ENCODE measurements around the gene RNU6-8.

RNU6-8 gene

DNA sequence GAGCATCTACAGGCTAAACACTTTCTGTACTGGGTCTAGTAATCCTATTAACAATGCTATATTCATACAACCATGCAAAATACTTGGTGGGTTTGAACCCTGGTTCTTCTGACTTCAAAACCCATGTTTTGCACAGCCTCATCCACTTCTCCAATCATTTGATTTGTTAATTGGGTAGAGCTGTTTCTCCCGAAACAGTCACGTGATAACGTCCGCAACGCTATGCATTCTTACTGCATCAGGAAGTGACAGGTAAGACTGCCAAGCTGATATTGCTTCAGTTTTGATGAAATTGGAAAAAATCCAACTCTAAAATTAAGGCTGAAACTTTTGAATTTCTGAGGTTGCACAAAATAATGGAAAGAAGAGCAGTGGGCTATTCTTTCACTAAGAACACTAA is 31.6 kb downstream of the RNU6-8 start:
- no peak overlapping the region for H3K4me3 ChIP-seq (ENCODE audit: control insufficient read depth, low read depth, low read length)
- TF ChIP-seq, protein P1, sequence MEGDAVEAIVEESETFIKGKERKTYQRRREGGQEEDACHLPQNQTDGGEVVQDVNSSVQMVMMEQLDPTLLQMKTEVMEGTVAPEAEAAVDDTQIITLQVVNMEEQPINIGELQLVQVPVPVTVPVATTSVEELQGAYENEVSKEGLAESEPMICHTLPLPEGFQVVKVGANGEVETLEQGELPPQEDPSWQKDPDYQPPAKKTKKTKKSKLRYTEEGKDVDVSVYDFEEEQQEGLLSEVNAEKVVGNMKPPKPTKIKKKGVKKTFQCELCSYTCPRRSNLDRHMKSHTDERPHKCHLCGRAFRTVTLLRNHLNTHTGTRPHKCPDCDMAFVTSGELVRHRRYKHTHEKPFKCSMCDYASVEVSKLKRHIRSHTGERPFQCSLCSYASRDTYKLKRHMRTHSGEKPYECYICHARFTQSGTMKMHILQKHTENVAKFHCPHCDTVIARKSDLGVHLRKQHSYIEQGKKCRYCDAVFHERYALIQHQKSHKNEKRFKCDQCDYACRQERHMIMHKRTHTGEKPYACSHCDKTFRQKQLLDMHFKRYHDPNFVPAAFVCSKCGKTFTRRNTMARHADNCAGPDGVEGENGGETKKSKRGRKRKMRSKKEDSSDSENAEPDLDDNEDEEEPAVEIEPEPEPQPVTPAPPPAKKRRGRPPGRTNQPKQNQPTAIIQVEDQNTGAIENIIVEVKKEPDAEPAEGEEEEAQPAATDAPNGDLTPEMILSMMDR (IDR thresholded peaks at IDR 0.05; ENCODE audit: control insufficient read depth, insufficient read depth, low read depth, low read length, missing control alignments), result no peak
- DNase-seq (ENCODE audit: low read depth), result no peak

DNA sequence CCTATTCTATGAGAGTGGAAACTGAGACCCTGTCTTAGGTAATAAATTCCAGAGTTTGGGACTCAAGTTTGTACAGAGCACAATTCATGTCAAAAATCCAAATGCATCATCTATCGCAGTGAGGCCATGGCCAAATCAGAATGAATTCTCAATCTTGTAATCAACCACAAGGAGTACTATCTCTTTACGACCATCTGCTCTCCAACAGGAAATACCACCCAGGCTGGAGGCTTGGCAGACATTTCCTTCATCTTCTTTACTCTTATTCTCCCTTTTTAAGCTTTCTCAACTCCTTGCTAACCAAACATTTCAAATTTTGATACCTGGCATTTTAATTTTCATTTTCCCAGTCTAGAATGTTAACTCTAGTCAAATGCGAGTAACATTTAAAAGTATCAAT is 33.9 kb downstream of the RNU6-8 start:
- TF ChIP-seq, protein P1 (IDR thresholded peaks at IDR 0.05; ENCODE audit: control insufficient read depth, insufficient read depth, low read depth, low read length, missing control alignments), result no peak
- no peak for DNase-seq (ENCODE audit: low read depth)
- no peak overlapping the region for H3K4me3 ChIP-seq (ENCODE audit: control insufficient read depth, low read depth, low read length)

DNA sequence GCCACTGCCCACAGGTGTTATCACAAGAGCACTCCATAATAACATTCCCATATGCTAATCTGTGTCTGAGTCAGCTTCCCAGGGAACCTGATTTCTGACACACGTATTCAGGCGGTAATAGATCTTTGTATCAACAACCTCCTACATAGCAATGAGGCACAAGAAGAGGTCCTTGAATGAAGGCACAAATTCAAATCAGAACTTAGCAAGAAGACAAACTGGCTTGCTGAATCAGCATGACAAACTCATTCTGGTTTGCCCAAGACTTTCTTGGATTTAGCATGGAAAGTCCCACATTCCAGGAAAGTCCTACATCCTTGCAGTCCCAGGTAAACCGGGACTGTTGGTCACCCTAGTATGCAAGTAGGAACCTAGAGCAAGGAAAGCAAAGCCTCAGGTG is 35.2 kb downstream of the RNU6-8 start:
- DNase-seq (ENCODE audit: low read depth), result no peak
- no peak overlapping the region for H3K4me3 ChIP-seq (ENCODE audit: control insufficient read depth, low read depth, low read length)

DNA sequence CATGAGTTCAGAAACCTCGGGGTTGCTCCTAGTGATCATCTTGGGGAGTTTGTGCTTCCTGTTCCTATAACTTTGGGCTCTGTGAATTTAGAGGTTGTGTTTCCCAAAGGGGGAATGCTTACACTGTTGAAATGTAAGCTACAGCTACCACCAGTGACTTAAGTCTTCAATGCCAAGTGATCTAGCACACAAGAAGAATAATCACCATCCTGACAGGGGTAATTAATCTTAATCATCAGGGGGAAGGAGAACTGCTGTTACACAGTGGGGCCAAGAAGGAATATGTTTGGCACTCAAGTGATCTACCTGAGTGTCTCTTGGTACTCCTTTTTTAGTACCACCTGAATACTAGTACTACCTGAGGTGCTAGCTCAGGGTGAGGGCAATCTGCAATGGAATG is 36.1 kb downstream of the RNU6-8 start:
- DNase-seq (ENCODE audit: low read depth), result no peak
- H3K4me3 ChIP-seq (ENCODE audit: control insufficient read depth, low read depth, low read length), result no peak overlapping the region
- TF ChIP-seq, protein P1 (IDR thresholded peaks at IDR 0.05; ENCODE audit: control insufficient read depth, insufficient read depth, low read depth, low read length, missing control alignments), result no peak

More for the DNA sequence above, 35.2 kb downstream of the RNU6-8 start:
- TF ChIP-seq, protein P1 (IDR thresholded peaks at IDR 0.05; ENCODE audit: control insufficient read depth, insufficient read depth, low read depth, low read length, missing control alignments), result no peak

DNA sequence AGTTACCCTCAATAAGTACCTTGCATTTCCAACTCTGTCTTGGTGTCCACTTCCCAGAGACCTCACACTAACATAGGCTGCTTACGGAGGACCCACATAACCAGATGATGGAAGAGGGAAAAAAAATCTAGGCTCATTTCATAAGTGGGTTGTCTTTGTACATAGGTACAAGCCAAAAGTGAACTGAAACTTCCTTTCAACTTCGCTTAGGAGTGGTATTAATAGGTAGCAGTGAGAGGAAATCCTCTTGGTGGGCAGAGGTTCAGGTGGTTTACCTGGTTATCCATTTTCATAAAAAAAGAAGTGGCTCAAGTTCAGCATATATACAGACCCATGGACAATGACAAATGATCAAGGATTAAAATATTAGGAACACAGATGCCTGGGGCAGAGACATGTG is 37.0 kb downstream of the RNU6-8 start:
- no peak for DNase-seq (ENCODE audit: low read depth)
- no peak overlapping the region for H3K4me3 ChIP-seq (ENCODE audit: control insufficient read depth, low read depth, low read length)
- TF ChIP-seq, protein P1 (IDR thresholded peaks at IDR 0.05; ENCODE audit: control insufficient read depth, insufficient read depth, low read depth, low read length, missing control alignments), result no peak

Measured in AG09309 (cell line).